GM23338 (cell line): ENCODE measurements around the gene SERPINA1. TPM values are rescaled to one million over a fixed set of nuclear protein-coding genes. Genes with fewer than 3 reads are reported as not detected.

Source experiments
- ATAC-seq: fragments of 200-7000 bp; cut with Tn5 transposase; 3 replicates; pipeline ENCODE4 v1.9.1; 2020
- DNase-seq: peaks from one replicate; pipeline ENCODE4 v3.0.0-alpha.2; 2015; ENCODE audit warnings: low spot score
- H2AFZ ChIP-seq: fragments of 200-600 bp; sonication (generic); 2 replicates; pipeline ENCODE4 v1.8.0; 2016; ENCODE audit warnings: antibody characterized with exemption, mild to moderate bottlenecking, moderate library complexity
- H3F3A ChIP-seq: fragments of 200-600 bp; sonication (generic); replicated peaks from 2 replicates; pipeline ENCODE4 v1.8.0; 2017; ENCODE audit warnings: antibody characterized with exemption, mixed run types, low read depth
- H3K27ac ChIP-seq: fragments of 200-600 bp; sonication (generic); 2 replicates; pipeline ENCODE4 v1.6.1; 2016; ENCODE audit warnings: low read depth
- H3K27me3 ChIP-seq: fragments of 200-600 bp; sonication (generic); 2 replicates; pipeline ENCODE4 v1.8.0; 2016; ENCODE audit warnings: mild to moderate bottlenecking, mixed run types, moderate library complexity; ENCODE audit not compliant: insufficient read depth
- H3K36me3 ChIP-seq: fragments of 200-600 bp; sonication (generic); 2 replicates; pipeline ENCODE4 v1.8.0; 2016; ENCODE audit warnings: mild to moderate bottlenecking; ENCODE audit not compliant: insufficient read depth
- H3K4me1 ChIP-seq: fragments of 200-600 bp; sonication (generic); 2 replicates; pipeline ENCODE4 v1.8.0; 2016; ENCODE audit warnings: mild to moderate bottlenecking, moderate library complexity; ENCODE audit not compliant: insufficient read depth
- H3K4me2 ChIP-seq: fragments of 200-600 bp; sonication (generic); 2 replicates; pipeline ENCODE4 v1.7.1; 2017; ENCODE audit warnings: mixed run types
- H3K4me3 ChIP-seq: fragments of 200-600 bp; sonication (generic); 2 replicates; pipeline ENCODE4 v1.6.1; 2016; ENCODE audit warnings: mixed run types
- H3K79me2 ChIP-seq: fragments of 200-600 bp; sonication (generic); replicated peaks from 2 replicates; pipeline ENCODE4 v1.8.0; 2017; ENCODE audit warnings: mild to moderate bottlenecking; ENCODE audit not compliant: insufficient read depth
- H3K9me2 ChIP-seq: fragments of 200-600 bp; sonication (generic); 2 replicates; pipeline ENCODE4 v1.8.0; 2017; ENCODE audit not compliant: insufficient read depth
- H4K20me1 ChIP-seq: fragments of 200-600 bp; sonication (generic); replicated peaks from 2 replicates; pipeline ENCODE4 v1.8.0; 2017; ENCODE audit warnings: mild to moderate bottlenecking; ENCODE audit not compliant: insufficient read depth
- H3K27ac Mint-ChIP-seq: 2 replicates; pipeline ENCODE4 v1.8.0; 2020; ENCODE audit warnings: inconsistent platforms, mild to moderate bottlenecking, moderate library complexity, mixed read lengths
- H3K27me3 Mint-ChIP-seq: 3 replicates; pipeline ENCODE4 v1.8.0; 2022; ENCODE audit warnings: low read depth, mild to moderate bottlenecking, moderate library complexity, mixed read lengths, inconsistent platforms; ENCODE audit not compliant: insufficient read depth, poor library complexity
- H3K36me3 Mint-ChIP-seq: 3 replicates; pipeline ENCODE4 v1.8.0; 2021; ENCODE audit warnings: low read depth, mild to moderate bottlenecking, inconsistent platforms, moderate library complexity, mixed read lengths
- H3K4me1 Mint-ChIP-seq: 3 replicates; pipeline ENCODE4 v1.8.0; 2020; ENCODE audit warnings: mild to moderate bottlenecking, inconsistent platforms, mixed read lengths
- H3K4me3 Mint-ChIP-seq: 3 replicates; pipeline ENCODE4 v1.8.0; 2021; ENCODE audit warnings: moderate library complexity, mild to moderate bottlenecking, inconsistent platforms, mixed read lengths
- H3K9me3 Mint-ChIP-seq: 3 replicates; pipeline ENCODE4 v1.8.0; 2020; ENCODE audit warnings: moderate library complexity, mild to moderate bottlenecking, inconsistent platforms, mixed read lengths
- CREB1 ChIP-seq: fragments of 250-450 bp; sonication (Bioruptor Pico); IDR thresholded peaks from 2 replicates; pipeline ENCODE4 v1.5.0; 2020; ENCODE audit warnings: low read depth, mild to moderate bottlenecking, moderate library complexity
- EZH2 ChIP-seq: fragments of 200-600 bp; sonication (generic); IDR thresholded peaks from one replicate; pipeline ENCODE4 v1.8.0; 2017; ENCODE audit warnings: antibody characterized with exemption, mild to moderate bottlenecking, low read depth; ENCODE audit not compliant: unreplicated experiment
- EZH2phosphoT487 ChIP-seq: fragments of 200-600 bp; sonication (generic); IDR thresholded peaks from one replicate; pipeline ENCODE4 v1.8.1; 2018; ENCODE audit warnings: antibody characterized with exemption; ENCODE audit not compliant: unreplicated experiment
- JUNB ChIP-seq: IDR thresholded peaks from one replicate; pipeline ENCODE4 v1.6.1; 2016; ENCODE audit warnings: antibody characterized with exemption; ENCODE audit not compliant: unreplicated experiment
- NANOG ChIP-seq: IDR thresholded peaks from 2 replicates; pipeline ENCODE4 v1.6.1; 2016; ENCODE audit warnings: antibody characterized with exemption, borderline replicate concordance
- POLR2AphosphoS5 ChIP-seq: IDR thresholded peaks from 2 replicates; pipeline ENCODE4 v1.6.1; 2016; ENCODE audit warnings: antibody characterized with exemption, low read depth
- STAT1 ChIP-seq: IDR thresholded peaks from one replicate; pipeline ENCODE4 v1.6.1; 2016; ENCODE audit warnings: antibody characterized with exemption; ENCODE audit not compliant: unreplicated experiment
- ZNF114 ChIP-seq: fragments of 250-450 bp; sonication (Bioruptor Pico); IDR thresholded peaks from 2 replicates; pipeline ENCODE4 v1.5.0; 2020; ENCODE audit warnings: mild to moderate bottlenecking, moderate library complexity
- ZNF331 ChIP-seq: fragments of 250-450 bp; sonication (Bioruptor Pico); IDR thresholded peaks from 2 replicates; pipeline ENCODE4 v1.5.0; 2020; ENCODE audit warnings: low read depth, mild to moderate bottlenecking, moderate library complexity
- polyA plus RNA-seq: library from polyadenylated mRNA; unstranded; fragments of >200 nt; fragmentation: Nextera tagmentation; extraction: Ambion mirVana; gene quantifications from 2 replicates; pipeline ENCODE4 v1.2.1, GENCODE V29; 2016
- total RNA-seq: library from RNA; depleted of rRNA; stranded (reverse); fragments of >200 nt; shearing (Covaris generic); gene quantifications from 2 replicates; pipeline ENCODE4 v1.2.3, GENCODE V29; 2014
- TF ChIP-seq, protein P1 (sequence below): IDR thresholded peaks from 2 replicates; pipeline ENCODE4 v1.6.1; 2016; ENCODE audit warnings: antibody characterized with exemption
- TF ChIP-seq, protein P2 (sequence below): IDR thresholded peaks from one replicate; pipeline ENCODE4 v1.6.1; 2018; ENCODE audit warnings: antibody characterized with exemption; ENCODE audit not compliant: unreplicated experiment
- TF ChIP-seq, protein P3 (sequence below), 2 experiments: fragments of 200-600 bp in 1 of 2; sonication (generic) in 1 of 2; conservative IDR thresholded peaks; 2 replicates each; pipeline versions ENCODE4 v1.5.1 to v1.6.1; 2016 to 2017; ENCODE audit warnings: antibody characterized with exemption in 2 of 2, low read depth in 2 of 2, mild to moderate bottlenecking in 2 of 2, moderate library complexity in 1 of 2
- TF ChIP-seq, protein P4 (sequence below): fragments of 250-450 bp; sonication (Bioruptor Pico); IDR thresholded peaks from 2 replicates; pipeline ENCODE4 v1.5.0; 2020; ENCODE audit warnings: mild to moderate bottlenecking, moderate library complexity

SERPINA1 gene
- total and polyA plus RNA-seq, 2 experiments from 2014 or later = not detected

DNA sequence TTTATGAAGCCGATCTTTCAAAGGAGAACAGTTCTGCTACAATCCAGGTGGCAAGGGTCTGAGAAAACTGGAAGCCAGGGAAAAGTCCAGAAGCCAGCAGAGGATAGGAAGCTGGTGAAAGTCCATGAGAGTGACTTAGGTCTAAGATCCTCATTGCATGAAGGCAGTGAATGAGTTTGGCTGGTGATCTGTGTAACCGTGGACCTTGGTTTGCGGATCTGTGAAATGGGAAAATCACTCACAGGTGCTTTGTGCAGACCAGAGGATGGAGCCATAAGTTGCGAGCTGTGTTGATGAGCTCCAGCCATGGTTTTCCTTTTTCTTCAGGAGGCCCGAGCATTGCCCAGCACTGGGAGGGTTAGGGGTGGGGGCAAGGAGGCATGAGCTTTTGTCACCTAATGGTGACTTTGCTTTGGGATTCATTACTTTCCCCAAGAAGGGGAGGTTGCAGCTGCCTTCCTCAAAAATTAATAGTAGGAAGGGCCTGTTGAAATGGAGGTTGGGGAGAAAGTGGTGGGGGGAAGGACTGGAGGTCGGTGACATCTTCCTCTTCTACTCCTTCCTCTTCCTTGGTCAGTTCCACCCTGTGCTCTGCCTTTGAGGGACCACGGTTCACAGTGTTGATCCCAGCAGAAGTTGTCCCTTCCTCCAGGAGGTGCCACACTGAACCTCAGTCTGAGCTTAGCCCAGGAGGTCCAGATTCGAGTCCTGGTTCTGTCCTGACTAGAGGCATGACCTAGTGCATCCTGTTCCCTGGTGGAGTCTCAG is 45.0 kb downstream of the SERPINA1 start:
- H3K79me2 ChIP-seq = no peaks in the 10 kb centered on the region
- DNase-seq = no peak
- no peaks in the 10 kb centered on the region for H3F3A ChIP-seq
- H3K27me3 Mint-ChIP-seq = no peaks in the 10 kb centered on the region
- no peaks in the 10 kb centered on the region; the same call in 2 of the 3 replicates for H3K9me3 Mint-ChIP-seq
- no peaks in the 10 kb centered on the region for H3K4me1 ChIP-seq
- H3K4me3 Mint-ChIP-seq = no peak overlapping the region
- no peak overlapping the region for H3K4me2 ChIP-seq
- TF ChIP-seq, protein P1, sequence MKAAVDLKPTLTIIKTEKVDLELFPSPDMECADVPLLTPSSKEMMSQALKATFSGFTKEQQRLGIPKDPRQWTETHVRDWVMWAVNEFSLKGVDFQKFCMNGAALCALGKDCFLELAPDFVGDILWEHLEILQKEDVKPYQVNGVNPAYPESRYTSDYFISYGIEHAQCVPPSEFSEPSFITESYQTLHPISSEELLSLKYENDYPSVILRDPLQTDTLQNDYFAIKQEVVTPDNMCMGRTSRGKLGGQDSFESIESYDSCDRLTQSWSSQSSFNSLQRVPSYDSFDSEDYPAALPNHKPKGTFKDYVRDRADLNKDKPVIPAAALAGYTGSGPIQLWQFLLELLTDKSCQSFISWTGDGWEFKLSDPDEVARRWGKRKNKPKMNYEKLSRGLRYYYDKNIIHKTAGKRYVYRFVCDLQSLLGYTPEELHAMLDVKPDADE = no peak
- TF ChIP-seq STAT1 (no peak), CREB1 (CRISPR knock-in tag) (no peak), JUNB (no peak), ZNF114 (CRISPR knock-in tag) (no peak), ZNF331 (no peak), EZH2 (no peak), POLR2AphosphoS5 (no peak), EZH2phosphoT487 (no peak), NANOG (no peak)
- TF ChIP-seq, protein P2, sequence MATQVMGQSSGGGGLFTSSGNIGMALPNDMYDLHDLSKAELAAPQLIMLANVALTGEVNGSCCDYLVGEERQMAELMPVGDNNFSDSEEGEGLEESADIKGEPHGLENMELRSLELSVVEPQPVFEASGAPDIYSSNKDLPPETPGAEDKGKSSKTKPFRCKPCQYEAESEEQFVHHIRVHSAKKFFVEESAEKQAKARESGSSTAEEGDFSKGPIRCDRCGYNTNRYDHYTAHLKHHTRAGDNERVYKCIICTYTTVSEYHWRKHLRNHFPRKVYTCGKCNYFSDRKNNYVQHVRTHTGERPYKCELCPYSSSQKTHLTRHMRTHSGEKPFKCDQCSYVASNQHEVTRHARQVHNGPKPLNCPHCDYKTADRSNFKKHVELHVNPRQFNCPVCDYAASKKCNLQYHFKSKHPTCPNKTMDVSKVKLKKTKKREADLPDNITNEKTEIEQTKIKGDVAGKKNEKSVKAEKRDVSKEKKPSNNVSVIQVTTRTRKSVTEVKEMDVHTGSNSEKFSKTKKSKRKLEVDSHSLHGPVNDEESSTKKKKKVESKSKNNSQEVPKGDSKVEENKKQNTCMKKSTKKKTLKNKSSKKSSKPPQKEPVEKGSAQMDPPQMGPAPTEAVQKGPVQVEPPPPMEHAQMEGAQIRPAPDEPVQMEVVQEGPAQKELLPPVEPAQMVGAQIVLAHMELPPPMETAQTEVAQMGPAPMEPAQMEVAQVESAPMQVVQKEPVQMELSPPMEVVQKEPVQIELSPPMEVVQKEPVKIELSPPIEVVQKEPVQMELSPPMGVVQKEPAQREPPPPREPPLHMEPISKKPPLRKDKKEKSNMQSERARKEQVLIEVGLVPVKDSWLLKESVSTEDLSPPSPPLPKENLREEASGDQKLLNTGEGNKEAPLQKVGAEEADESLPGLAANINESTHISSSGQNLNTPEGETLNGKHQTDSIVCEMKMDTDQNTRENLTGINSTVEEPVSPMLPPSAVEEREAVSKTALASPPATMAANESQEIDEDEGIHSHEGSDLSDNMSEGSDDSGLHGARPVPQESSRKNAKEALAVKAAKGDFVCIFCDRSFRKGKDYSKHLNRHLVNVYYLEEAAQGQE = no peak
- TF ChIP-seq, protein P3, sequence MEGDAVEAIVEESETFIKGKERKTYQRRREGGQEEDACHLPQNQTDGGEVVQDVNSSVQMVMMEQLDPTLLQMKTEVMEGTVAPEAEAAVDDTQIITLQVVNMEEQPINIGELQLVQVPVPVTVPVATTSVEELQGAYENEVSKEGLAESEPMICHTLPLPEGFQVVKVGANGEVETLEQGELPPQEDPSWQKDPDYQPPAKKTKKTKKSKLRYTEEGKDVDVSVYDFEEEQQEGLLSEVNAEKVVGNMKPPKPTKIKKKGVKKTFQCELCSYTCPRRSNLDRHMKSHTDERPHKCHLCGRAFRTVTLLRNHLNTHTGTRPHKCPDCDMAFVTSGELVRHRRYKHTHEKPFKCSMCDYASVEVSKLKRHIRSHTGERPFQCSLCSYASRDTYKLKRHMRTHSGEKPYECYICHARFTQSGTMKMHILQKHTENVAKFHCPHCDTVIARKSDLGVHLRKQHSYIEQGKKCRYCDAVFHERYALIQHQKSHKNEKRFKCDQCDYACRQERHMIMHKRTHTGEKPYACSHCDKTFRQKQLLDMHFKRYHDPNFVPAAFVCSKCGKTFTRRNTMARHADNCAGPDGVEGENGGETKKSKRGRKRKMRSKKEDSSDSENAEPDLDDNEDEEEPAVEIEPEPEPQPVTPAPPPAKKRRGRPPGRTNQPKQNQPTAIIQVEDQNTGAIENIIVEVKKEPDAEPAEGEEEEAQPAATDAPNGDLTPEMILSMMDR (conservative IDR thresholded peaks at IDR 0.05; ENCODE audit: low read depth in 2 of 2) = no peak
- TF ChIP-seq, protein P4, sequence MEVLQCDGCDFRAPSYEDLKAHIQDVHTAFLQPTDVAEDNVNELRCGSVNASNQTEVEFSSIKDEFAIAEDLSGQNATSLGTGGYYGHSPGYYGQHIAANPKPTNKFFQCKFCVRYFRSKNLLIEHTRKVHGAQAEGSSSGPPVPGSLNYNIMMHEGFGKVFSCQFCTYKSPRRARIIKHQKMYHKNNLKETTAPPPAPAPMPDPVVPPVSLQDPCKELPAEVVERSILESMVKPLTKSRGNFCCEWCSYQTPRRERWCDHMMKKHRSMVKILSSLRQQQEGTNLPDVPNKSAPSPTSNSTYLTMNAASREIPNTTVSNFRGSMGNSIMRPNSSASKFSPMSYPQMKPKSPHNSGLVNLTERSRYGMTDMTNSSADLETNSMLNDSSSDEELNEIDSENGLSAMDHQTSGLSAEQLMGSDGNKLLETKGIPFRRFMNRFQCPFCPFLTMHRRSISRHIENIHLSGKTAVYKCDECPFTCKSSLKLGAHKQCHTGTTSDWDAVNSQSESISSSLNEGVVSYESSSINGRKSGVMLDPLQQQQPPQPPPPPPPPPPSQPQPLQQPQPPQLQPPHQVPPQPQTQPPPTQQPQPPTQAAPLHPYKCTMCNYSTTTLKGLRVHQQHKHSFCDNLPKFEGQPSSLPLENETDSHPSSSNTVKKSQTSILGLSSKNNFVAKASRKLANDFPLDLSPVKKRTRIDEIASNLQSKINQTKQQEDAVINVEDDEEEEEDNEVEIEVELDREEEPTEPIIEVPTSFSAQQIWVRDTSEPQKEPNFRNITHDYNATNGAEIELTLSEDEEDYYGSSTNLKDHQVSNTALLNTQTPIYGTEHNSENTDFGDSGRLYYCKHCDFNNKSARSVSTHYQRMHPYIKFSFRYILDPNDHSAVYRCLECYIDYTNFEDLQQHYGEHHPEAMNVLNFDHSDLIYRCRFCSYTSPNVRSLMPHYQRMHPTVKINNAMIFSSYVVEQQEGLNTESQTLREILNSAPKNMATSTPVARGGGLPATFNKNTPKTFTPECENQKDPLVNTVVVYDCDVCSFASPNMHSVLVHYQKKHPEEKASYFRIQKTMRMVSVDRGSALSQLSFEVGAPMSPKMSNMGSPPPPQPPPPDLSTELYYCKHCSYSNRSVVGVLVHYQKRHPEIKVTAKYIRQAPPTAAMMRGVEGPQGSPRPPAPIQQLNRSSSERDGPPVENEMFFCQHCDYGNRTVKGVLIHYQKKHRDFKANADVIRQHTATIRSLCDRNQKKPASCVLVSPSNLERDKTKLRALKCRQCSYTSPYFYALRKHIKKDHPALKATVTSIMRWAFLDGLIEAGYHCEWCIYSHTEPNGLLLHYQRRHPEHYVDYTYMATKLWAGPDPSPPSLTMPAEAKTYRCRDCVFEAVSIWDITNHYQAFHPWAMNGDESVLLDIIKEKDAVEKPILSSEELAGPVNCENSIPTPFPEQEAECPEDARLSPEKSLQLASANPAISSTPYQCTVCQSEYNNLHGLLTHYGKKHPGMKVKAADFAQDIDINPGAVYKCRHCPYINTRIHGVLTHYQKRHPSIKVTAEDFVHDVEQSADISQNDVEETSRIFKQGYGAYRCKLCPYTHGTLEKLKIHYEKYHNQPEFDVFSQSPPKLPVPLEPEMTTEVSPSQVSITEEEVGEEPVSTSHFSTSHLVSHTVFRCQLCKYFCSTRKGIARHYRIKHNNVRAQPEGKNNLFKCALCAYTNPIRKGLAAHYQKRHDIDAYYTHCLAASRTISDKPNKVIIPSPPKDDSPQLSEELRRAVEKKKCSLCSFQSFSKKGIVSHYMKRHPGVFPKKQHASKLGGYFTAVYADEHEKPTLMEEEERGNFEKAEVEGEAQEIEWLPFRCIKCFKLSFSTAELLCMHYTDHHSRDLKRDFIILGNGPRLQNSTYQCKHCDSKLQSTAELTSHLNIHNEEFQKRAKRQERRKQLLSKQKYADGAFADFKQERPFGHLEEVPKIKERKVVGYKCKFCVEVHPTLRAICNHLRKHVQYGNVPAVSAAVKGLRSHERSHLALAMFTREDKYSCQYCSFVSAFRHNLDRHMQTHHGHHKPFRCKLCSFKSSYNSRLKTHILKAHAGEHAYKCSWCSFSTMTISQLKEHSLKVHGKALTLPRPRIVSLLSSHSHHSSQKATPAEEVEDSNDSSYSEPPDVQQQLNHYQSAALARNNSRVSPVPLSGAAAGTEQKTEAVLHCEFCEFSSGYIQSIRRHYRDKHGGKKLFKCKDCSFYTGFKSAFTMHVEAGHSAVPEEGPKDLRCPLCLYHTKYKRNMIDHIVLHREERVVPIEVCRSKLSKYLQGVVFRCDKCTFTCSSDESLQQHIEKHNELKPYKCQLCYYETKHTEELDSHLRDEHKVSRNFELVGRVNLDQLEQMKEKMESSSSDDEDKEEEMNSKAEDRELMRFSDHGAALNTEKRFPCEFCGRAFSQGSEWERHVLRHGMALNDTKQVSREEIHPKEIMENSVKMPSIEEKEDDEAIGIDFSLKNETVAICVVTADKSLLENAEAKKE (CRISPR knock-in tag) = no peak
- H3K9me2 ChIP-seq = no peaks in the 10 kb centered on the region
- H3K4me3 ChIP-seq = no peak overlapping the region
- no peaks in the 10 kb centered on the region for H3K36me3 ChIP-seq
- H3K4me1 Mint-ChIP-seq = no peaks in the 10 kb centered on the region
- no peak for ATAC-seq
- no peaks in the 10 kb centered on the region for H3K27me3 ChIP-seq
- no peak overlapping the region for H2AFZ ChIP-seq
- no peaks in the 10 kb centered on the region for H3K36me3 Mint-ChIP-seq
- H3K27ac ChIP-seq = no peak overlapping the region
- no peaks in the 10 kb centered on the region for H4K20me1 ChIP-seq
- H3K27ac Mint-ChIP-seq = no peak overlapping the region
